K562 (cell line): ENCODE data around the gene PFKL. TPM values are rescaled to one million over a fixed set of nuclear protein-coding genes. Genes with fewer than 3 reads are reported as not detected.

ENCODE experiments used
- CBX2 ChIP-seq: fragments of 200-600 bp; sonication (generic); IDR thresholded peaks from one replicate; pipeline ENCODE4 v1.6.1; 2012; ENCODE audit warnings: mild to moderate bottlenecking, low read length, inconsistent platforms; ENCODE audit not compliant: insufficient read depth, poor library complexity, severe bottlenecking
- FOSL1 ChIP-seq: fragments of 200-800 bp; sonication (Bioruptor generic); conservative IDR thresholded peaks from 2 replicates; pipeline ENCODE4 v1.6.1; 2016; ENCODE audit warnings: missing genetic modification characterization, missing compliant biosample characterization
- HDAC8 ChIP-seq: fragments of 450-650 bp; IDR thresholded peaks from 2 replicates; pipeline ENCODE4 v1.6.1; 2016; ENCODE audit warnings: mild to moderate bottlenecking, missing genetic modification characterization, moderate library complexity, missing compliant biosample characterization
- MBD1 ChIP-seq: fragments of 250-450 bp; sonication (Bioruptor Pico); IDR thresholded peaks from 2 replicates; pipeline ENCODE4 v1.8.0; 2022; ENCODE audit warnings: inconsistent platforms
- MLLT1 ChIP-seq, 2 experiments: fragments of 450-650 bp; IDR thresholded peaks; 2 replicates each; pipeline ENCODE4 v1.6.1; 2016
- NCOA2 ChIP-seq, 2 experiments: fragments of 450-650 bp; IDR thresholded peaks; 2 replicates each; pipeline ENCODE4 v1.6.1; 2018; ENCODE audit warnings: mild to moderate bottlenecking in 2 of 2, moderate library complexity in 1 of 2; ENCODE audit not compliant: partially characterized antibody in 2 of 2
- NRF1 ChIP-seq, 2 experiments: fragments of 450-650 bp; IDR thresholded peaks in 1 of 2; conservative IDR thresholded peaks in 1 of 2; 2 replicates each; pipeline ENCODE4 v1.6.1; 2014; ENCODE audit warnings: mild to moderate bottlenecking in 2 of 2
- PTTG1 ChIP-seq: fragments of 450-650 bp; IDR thresholded peaks from 2 replicates; pipeline ENCODE4 v1.6.1; 2016; ENCODE audit warnings: low read depth, mild to moderate bottlenecking, missing genetic modification characterization, missing compliant biosample characterization
- SMAD4 ChIP-seq: fragments of 250-450 bp; sonication (Bioruptor Pico); conservative IDR thresholded peaks from 2 replicates; pipeline ENCODE4 v1.8.0; 2021; ENCODE audit warnings: inconsistent platforms, mild to moderate bottlenecking, moderate library complexity
- YY1 ChIP-seq, 3 experiments: IDR thresholded peaks; 2 replicates each; pipeline ENCODE4 v1.6.1; 2011; ENCODE audit warnings: low read length in 2 of 3, mild to moderate bottlenecking in 2 of 3, moderate library complexity in 2 of 3, borderline replicate concordance in 1 of 3, control low read depth in 1 of 3, low read depth in 1 of 3; ENCODE audit not compliant: insufficient read depth in 3 of 3, insufficient replicate concordance in 2 of 3, control insufficient read depth in 1 of 3, insufficient read length in 1 of 3; ENCODE audit errors: extremely low read depth in 1 of 3
- ZBTB11 ChIP-seq, 3 experiments: fragments of 200-800 bp in 1 of 3; fragments of 250-450 bp in 1 of 3; fragments of 450-650 bp in 1 of 3; sonication (Bioruptor Pico) in 1 of 3; sonication (Bioruptor generic) in 1 of 3; formaldehyde crosslinking in 1 of 3; IDR thresholded peaks; 2 replicates each; pipeline versions ENCODE4 v1.6.1 to v1.8.0; 2016 to 2022; ENCODE audit warnings: mild to moderate bottlenecking in 2 of 3, missing genetic modification characterization in 2 of 3, missing compliant biosample characterization in 1 of 3, moderate library complexity in 1 of 3
- ZNF253 ChIP-seq: fragments of 250-450 bp; sonication (Bioruptor Pico); conservative IDR thresholded peaks from 2 replicates; pipeline ENCODE4 v1.6.1; 2021; ENCODE audit warnings: mild to moderate bottlenecking
- ZNF639 ChIP-seq, 2 experiments: fragments of 200-800 bp in 1 of 2; sonication (Bioruptor generic) in 1 of 2; sonication (generic) in 1 of 2; formaldehyde crosslinking in 1 of 2; IDR thresholded peaks in 1 of 2; conservative IDR thresholded peaks in 1 of 2; 2 replicates each; pipeline versions ENCODE4 v1.5.0 to v1.6.1; 2016 to 2020; ENCODE audit warnings: missing compliant biosample characterization in 1 of 2, missing genetic modification characterization in 1 of 2, missing genetic modification reagents in 1 of 2
- polyA plus RNA-seq, 8 experiments: library from polyadenylated mRNA; depleted of rRNA in 4 of 8; stranded (reverse) in 5 of 8; unstranded in 3 of 8; fragments of >200 nt; fragmentation: Nextera tagmentation in 2 of 8; fragmentation: Illumina TruSeq in 1 of 8; extraction: Ambion mirVana in 2 of 8; extraction: Trizol in 1 of 8; gene quantifications; 2 replicates each; pipeline versions ENCODE4 v1.2.1 to v1.2.3, GENCODE V29; 2011 to 2014; ENCODE audit warnings: inconsistent platforms in 1 of 8, missing spikeins in 1 of 8
- total RNA-seq, 7 experiments: library from RNA; depleted of rRNA in 6 of 7; stranded (reverse); fragments of >200 nt in 6 of 7; fragmentation: Illumina TruSeq in 2 of 7; extraction: Trizol in 2 of 7; gene quantifications; 2 replicates each; pipeline versions ENCODE4 v1.2.1 to v1.2.3, GENCODE V29; 2011 to 2021; ENCODE audit warnings: low replicate concordance in 1 of 7

The PFKL gene
- total and polyA plus RNA-seq, 9 of the 15 experiments (the other 6 are each of a cell fraction or from before 2014, with no cell fraction given), result 1.1 to 124 (median 45.6) TPM

GRCh38 chr21:44337941-44338895 lies 38.4 kb downstream of the PFKL start (continued):
- TF ChIP-seq YY1 (IDR thresholded peaks at IDR 0.05; ENCODE audit: borderline replicate concordance in 1 of 3, control insufficient read depth in 1 of 3, extremely low read depth in 1 of 3, insufficient read depth in 3 of 3, insufficient read length in 1 of 3, insufficient replicate concordance in 2 of 3, low read depth in 1 of 3, low read length in 2 of 3), result no peak
- TF ChIP-seq PTTG1 (tag), result no peak
- TF ChIP-seq NRF1 (conservative IDR thresholded peaks at IDR 0.05 in 1 of 2, IDR thresholded peaks at IDR 0.05 in 1 of 2), result 0 out of 4 replicates have a peak, but pooled peaks of 1 of the 2 experiments have one; percentile 19
- peak; percentile 25; the same call in 1 of the 2 replicates for TF ChIP-seq SMAD4 (CRISPR knock-in tag)
- TF ChIP-seq FOSL1 (tag), result no peak
- no peak for TF ChIP-seq NCOA2 (IDR thresholded peaks at IDR 0.05; ENCODE audit: partially characterized antibody in 2 of 2)
- no peak for TF ChIP-seq HDAC8 (tag)
- peak in 1 of 3 experiments; percentile 28; a peak in 1 of 6 replicates for TF ChIP-seq ZBTB11 (CRISPR knock-in tag; IDR thresholded peaks at IDR 0.05)
- no peak for TF ChIP-seq MBD1
- no peak for TF ChIP-seq ZNF253 (CRISPR knock-in tag)
- TF ChIP-seq MLLT1 (IDR thresholded peaks at IDR 0.05), result no peak
- no peak for TF ChIP-seq CBX2
- TF ChIP-seq ZNF639 (CRISPR knock-in tag; conservative IDR thresholded peaks at IDR 0.05 in 1 of 2, IDR thresholded peaks at IDR 0.05 in 1 of 2), result no peak; a peak in 1 of 4 replicates
